HEK293 (cell line): ENCODE data around the gene ADAMTS16.

ENCODE experiments used
- CTCF ChIP-seq: fragments of 450-650 bp; formaldehyde crosslinking; IDR thresholded peaks from 2 replicates; pipeline ENCODE4 v1.5.1; 2016; ENCODE audit warnings: missing biosample characterization, missing genetic modification characterization
- ZNF112 ChIP-seq: fragments of 450-650 bp; formaldehyde crosslinking; IDR thresholded peaks from 2 replicates; pipeline ENCODE4 v1.5.0; 2017; ENCODE audit warnings: missing biosample characterization, missing genetic modification characterization
- ZNF114 ChIP-seq: fragments of 450-650 bp; formaldehyde crosslinking; IDR thresholded peaks from 2 replicates; pipeline ENCODE4 v1.5.0; 2017; ENCODE audit warnings: missing biosample characterization, missing genetic modification characterization
- ZNF266 ChIP-seq: fragments of 450-650 bp; formaldehyde crosslinking; IDR thresholded peaks from 2 replicates; pipeline ENCODE4 v1.5.1; 2016; ENCODE audit warnings: missing biosample characterization, missing genetic modification characterization, low read depth
- ZSCAN16 ChIP-seq: fragments of 450-650 bp; formaldehyde crosslinking; IDR thresholded peaks from 2 replicates; pipeline ENCODE4 v1.5.1; 2016; ENCODE audit warnings: missing biosample characterization, missing genetic modification characterization
- TF ChIP-seq, protein P1 (sequence below): sonication (generic); formaldehyde crosslinking; IDR thresholded peaks from 2 replicates; pipeline ENCODE4 v1.8.1; 2022; ENCODE audit warnings: mild to moderate bottlenecking, moderate library complexity, missing genetic modification reagents

DNA sequence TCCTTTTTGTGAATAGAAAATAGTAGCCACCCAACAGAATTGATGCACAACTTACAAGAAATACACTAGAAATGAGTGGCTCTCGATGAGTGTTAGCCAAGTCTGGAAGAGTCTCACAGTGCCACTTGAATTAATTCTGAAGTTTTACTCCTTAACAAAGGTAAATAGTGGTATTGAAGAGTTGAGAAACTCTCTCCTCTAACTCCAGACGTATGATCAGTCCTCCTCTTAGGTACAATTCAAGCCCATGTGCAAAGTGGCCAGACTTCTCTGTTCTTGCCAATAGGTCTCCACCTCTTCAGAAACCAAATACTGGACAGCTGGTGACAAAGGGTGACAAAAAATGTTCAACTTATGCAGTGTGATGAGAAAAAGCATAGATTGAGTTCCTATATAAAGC, 38.5 kb upstream of the ADAMTS16 start:
- TF ChIP-seq ZNF266 (tag by site-specific recombination), result no peak
- no peak for TF ChIP-seq ZNF114 (tag by site-specific recombination)
- TF ChIP-seq, protein P1, sequence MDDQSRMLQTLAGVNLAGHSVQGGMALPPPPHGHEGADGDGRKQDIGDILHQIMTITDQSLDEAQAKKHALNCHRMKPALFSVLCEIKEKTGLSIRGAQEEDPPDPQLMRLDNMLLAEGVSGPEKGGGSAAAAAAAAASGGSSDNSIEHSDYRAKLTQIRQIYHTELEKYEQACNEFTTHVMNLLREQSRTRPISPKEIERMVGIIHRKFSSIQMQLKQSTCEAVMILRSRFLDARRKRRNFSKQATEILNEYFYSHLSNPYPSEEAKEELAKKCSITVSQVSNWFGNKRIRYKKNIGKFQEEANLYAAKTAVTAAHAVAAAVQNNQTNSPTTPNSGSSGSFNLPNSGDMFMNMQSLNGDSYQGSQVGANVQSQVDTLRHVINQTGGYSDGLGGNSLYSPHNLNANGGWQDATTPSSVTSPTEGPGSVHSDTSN, result no peak
- TF ChIP-seq ZSCAN16, result no peak
- no peak for TF ChIP-seq ZNF112 (tag by site-specific recombination)
- TF ChIP-seq CTCF, result no peak
